NOMO-1 treated with DMSO at 0.1 percent for 48 hours (cell line): ENCODE data around the gene ABHD2.

Experiments
- DNase-seq: peaks from one replicate; lab custom pipeline; 2025; ENCODE audit not compliant: unreplicated experiment; lab: John Stamatoyannopoulos, UW

ABHD2 gene

DNA sequence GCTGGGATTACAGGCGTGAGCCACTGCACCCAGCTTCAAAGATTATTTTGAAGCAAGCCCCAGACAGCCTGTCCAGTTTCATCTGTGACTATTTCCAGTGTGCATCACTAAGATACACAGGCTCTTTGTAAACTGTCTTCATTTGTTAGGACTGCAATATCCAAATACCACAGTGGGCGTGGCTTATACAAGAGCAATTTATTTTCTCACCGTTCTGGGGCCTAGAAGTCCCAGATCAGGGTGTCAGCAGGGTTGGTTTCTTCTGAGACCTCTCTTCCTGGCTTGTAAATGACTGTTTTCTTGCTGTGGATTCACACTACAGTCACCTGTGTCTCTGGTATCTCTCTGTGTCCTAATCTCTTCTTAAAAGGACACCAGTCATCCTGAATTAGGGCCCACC, 73.4 kb downstream of the ABHD2 start:
- DNase-seq: no peak

DNA sequence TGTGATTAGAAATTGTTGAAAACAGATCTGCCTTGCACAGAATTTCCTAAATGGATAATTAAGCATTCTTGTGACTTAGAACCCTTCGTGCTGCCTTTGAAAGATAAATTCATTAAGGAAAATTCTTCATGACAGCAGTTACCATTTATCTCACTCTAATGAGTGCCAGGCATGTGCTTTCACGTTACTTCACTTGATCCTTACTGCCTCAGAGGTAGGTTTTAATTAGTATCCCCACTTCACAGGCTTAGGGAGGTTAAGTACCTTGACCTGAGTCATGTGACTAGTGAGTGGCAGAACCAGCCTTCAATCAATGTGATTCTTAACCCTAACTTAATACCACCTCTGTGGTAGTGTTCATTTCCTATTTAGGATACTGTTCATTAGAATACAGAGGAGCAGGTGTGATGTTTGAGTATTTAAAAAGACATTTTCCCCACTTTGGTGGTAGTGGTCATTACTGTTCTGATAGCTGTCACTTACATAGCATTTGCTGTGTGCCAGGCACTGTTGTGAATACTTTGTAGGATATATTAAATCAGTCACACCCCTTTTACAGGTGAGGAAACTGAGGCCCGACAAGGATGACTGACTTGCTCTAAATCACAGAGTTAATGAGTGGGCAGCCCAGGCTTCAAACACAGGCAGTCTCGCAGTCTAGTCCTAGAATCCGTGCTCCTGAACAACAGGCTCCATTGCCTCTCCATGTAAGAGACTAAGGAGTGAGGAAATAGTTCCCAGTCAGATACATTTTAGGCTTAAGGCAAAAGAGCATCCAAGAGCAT, 75.2 kb downstream of the ABHD2 start:
- no peak for DNase-seq

DNA sequence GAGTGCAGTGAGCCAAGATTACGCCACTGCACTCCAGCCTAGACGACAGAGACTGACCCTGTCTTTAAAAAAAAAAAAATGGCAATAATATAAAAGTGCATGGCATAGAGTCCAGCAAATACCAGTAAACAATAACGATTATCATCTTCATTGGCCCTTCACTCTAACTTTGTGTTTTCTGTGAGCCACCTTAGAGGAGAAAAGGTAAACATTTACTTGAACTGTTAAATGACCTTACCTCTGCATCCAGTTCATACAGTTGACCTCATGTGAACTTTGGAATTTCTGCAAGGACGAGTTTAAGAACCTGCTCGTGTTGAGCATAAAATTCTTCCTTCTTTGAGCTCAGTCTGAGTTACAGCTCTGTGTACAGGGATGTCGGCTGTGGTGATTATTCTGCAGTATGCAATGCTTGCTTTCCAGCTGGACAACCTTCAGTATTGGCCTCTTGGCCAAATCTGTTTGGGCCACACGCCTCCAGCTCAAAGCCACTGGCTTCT, 76.5 kb downstream of the ABHD2 start:
- no peak for DNase-seq

DNA sequence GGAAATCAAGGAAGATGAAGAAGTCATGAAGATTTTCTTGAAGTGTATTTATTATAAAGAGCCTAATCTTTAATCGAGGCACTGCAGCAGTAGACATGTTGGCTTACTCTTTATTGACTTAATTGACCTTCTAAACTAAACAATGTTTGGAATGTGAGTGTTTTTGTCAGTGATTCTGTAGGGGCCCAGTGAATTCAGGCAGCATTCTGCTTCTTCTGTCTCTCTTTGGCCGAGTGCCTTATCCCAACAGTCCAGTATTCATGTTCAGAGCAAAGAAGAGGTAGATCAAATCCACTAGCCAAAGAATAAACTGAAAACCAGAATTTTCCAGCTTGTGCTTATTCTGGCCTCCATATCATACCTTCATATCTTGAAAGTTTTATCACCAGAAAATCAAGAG, 77.4 kb downstream of the ABHD2 start:
- no peak for DNase-seq

DNA sequence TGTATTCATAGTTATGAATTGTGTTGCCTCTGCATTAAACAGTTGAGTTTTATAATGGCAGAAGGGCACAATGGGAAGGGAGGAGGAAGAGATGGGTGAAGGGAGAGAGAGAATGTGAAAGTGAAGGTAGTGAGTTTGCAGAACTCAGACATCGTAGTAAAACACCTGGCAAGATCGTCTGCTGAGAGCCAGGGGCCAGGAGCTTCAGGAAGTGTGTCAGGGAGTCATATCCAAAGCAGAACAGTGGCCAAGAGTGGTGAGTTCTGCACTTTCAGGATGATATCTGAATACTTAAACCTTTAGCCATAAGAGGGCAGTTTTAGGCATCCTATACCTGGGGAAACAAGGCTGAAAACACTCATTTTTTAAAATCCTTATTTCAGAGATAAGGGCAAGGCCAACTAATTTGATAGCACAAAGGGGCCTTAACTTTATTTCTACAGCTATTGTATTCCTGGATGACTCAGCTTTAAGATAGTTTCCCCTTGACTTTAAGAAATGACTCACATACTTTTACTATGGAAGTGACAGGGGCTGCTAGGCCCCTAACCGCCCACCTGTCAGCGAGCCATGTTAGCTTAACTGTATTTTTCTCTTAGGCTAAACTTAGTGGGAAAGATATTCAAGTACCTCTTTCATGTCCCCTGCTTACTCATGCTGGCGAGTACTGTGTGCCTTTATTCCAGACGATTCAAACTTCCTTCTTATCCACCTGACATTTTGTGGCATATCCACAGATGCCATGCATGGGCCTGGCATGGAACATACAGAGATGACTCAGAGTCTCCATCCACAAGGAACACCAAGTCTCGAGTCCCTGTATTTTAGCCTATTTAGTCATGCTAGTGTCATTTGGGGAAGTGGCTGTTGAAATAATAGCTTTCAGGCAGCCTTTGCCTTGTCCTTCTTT, 79.3 kb downstream of the ABHD2 start:
- peak; percentile 27 for DNase-seq

DNA sequence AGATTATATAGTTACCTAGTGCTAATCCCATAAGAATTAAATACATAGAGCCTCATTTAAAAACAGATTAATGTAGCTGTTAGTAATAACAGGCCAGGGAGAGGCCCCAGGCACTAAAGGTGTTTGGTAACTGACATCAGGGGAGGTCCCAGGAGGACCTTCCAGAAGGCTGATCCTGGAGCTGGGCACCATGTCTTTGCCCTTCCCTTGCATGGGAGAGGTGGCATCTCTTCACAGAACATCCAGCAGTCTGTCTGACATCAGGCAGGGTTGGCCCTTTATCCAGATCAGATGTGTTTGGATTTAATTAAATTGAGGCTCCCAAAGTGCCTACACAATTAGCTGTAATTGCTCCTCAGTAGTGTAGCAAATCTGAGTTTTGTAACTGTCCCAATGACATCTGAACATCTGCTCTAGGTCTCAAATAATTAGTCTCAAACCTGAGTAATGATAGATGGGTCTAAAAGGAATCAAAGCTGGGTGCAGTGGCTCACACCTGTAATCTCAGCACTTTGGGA, 80.1 kb downstream of the ABHD2 start:
- no peak for DNase-seq

DNA sequence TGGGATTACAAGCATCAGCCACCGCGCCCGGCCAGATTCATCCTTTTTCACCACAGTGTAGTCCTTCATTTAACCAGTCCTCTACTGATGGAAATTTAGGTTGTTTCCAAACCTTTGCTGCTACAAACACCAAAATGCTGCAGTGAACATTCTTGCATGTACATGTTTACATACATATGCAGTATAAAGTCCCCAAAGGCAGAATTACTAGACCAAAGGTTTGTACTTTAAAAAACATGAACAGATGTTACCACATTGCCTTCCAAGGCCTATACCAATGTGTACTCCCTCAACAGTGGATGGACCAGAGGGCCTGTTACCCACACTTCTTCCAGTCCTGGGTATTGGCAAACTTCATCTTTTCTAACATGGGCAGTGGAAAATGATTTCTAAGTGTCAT, 82.1 kb downstream of the ABHD2 start:
- DNase-seq: no peak

DNA sequence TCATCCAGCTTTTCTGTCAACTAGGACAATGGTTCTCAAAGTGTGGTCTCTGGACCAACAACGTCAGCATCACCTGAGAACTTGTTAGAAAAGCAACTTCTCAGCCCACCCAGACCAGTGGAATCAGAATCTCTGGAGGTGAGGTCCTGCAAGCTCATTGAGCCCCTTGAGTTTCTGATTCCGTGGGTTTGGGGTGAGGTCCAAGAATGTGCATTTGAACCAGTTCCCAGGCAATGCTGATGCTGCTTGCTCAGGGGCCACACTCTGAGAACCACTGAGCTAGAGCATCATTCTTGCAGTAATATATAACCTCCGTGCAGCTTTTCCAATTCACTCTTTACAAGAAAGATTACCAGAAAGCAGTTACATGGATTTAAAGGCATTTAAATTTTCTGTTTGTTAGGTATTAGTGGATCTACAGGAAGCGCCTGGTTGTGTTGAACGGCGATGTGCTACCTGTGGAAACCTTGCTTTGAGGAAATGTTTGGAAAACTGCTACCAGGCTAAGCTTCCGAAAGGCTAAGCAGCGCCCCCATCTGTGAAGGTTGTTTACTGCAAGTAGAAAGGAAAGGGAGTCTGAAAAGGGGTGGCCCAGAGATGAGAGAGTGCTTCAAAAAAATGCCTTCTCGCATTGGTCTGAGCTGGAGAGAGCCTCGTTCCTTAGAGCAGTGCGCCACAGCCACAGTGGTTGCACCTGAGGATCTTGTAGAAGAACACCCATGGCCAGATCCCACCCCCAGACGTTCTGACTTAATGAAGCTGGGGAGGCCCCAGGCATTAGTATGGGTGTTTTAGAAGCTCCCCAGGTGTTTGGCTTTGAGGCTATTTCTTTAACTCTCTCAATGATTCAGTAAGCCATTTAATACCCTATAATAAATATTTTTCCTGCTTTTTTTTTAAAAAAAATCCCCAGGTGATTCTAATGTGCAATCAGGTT, 83.1 kb downstream of the ABHD2 start:
- peak; percentile 6 for DNase-seq

DNA sequence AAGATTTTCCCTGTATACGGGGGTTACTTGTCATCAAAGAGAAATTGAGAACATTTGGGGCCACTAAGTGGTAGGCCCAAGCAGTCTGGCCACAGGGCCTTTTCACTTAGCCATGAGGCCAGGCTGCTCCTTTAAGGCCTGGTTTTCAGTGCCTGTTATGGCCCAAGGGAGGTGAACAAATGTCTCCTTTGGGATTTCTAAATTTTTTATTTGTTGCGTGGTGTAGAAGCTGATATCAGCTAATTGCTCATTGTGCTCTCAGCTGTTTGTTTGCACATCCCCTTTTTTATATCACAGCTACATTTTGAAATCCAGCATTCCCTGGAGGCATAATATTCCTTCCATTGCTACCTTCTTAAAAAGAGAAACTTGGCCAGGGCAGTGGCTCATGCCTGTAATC, 84.7 kb downstream of the ABHD2 start:
- DNase-seq: no peak

DNA sequence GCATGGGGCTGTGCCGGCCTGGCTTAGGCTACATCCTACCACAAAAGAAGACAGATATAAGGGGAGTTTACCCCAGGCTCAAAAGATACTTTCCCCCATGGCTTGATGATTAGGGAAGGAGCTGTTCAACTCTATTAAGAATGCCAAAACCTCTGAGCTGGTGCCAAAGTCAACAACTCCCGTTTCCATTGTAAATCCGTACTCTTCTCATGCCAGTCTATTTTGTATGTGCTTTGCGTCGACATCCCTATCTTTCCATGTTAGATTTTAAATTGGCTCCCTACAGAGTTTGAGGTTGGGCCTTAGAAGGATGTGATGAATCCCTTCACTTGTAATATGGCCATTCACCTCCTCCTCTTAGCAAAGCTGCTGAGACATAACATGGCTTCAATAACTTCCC, 86.2 kb downstream of the ABHD2 start:
- no peak for DNase-seq

DNA sequence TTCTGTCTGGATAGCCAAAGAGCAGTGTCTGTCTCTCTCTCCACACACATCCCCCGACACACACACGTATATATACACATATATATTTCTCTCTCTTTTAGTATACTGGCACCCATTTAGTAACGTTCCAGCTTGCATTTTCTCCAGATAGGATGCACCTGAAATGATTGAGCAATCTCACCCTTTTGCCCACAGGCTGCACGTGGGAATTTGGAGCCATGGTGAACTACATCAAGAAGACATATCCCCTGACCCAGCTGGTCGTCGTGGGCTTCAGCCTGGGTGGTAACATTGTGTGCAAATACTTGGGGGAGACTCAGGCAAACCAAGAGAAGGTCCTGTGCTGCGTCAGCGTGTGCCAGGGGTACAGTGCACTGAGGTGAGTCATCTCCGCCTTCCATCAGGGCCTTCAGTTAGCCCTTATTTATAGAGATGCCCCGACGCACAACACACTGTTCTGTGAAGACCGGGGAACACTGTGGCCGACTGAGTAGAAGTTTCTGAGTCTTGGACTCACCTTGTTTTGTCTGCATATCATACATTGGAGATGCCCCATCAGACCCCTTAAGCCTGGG, 87.4 kb downstream of the ABHD2 start:
- DNase-seq: no peak

DNA sequence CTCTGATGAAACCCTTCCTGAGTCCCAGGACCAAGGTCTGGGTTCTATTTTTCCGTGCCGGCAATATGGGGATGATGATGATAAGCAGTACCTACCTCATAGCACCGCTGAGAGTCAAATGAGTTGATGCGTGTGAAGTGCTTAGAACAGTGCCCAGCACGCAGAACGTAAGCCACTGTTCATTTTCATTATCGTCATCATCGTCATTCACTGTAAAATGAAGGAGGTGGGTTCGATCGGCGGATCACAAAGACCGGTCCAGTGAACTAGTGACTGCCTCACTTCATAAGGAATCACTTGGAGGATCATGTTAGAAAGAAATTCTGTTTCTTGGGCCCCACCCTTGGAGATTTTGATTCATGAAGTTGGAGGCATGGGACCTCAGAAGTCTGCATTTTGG, 88.9 kb downstream of the ABHD2 start:
- no peak for DNase-seq

DNA sequence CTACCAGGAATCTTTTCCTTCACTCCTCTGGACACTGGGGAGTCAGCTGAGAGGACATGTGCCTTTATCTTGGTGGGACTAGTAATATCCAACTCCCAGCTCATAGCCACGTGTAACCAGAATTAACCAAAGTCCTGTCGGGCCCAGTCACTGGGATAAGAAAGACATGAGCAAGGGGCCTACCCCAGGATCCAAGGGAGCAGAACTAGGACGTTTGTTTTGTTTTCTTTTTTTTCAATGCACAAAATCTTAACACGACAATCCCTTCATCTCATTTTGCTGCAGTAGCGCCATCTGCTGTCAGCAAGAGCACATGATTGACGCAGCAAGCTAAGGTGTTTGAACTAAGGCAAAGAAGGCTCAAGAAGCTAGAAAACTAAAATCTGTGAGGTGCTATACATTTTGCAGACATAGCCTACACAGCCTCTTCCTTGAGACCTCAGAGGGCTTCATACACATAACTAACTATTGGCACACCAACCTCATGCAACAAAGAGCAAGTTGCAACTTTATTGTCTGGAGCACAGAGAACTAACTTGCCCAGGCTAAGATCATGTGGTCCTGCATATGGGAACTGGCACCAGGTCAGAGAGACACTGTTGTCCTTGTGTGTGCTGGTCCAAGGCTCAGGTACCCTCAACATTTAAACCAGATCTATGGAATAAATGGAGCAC, 89.5 kb downstream of the ABHD2 start:
- DNase-seq: peak; percentile 62

DNA sequence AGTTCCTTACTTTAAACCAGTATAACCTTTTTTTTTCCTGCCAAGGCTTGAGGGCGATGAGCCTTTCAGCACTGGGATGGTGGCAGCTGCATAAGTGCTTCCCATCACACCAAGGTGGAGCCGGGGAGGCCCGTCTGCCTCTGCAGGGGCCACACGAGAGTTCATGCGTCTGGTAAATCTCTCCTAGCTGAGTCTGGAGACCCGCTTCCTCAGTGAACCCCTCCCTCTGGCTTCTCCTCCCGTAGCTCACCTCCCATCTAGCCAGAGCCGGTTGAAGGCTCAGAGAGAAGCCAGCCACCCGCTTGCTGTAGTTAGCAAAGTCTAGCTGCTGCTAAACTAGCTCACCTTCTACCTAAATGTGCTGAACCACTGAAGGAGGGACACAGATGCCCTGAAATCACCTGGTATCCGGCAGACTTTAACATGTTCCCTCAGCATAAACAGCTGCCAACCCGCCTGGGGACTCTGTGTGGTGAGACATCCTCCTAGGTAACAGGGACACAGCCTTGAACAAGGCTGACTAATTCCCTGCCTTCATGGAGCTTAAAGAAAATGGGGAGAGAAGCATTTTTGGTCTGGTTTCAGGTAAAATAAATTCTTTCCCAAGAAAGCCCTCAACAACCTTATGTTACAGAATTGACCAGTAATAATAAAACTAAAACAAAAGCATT, 90.2 kb downstream of the ABHD2 start:
- no peak for DNase-seq

DNA sequence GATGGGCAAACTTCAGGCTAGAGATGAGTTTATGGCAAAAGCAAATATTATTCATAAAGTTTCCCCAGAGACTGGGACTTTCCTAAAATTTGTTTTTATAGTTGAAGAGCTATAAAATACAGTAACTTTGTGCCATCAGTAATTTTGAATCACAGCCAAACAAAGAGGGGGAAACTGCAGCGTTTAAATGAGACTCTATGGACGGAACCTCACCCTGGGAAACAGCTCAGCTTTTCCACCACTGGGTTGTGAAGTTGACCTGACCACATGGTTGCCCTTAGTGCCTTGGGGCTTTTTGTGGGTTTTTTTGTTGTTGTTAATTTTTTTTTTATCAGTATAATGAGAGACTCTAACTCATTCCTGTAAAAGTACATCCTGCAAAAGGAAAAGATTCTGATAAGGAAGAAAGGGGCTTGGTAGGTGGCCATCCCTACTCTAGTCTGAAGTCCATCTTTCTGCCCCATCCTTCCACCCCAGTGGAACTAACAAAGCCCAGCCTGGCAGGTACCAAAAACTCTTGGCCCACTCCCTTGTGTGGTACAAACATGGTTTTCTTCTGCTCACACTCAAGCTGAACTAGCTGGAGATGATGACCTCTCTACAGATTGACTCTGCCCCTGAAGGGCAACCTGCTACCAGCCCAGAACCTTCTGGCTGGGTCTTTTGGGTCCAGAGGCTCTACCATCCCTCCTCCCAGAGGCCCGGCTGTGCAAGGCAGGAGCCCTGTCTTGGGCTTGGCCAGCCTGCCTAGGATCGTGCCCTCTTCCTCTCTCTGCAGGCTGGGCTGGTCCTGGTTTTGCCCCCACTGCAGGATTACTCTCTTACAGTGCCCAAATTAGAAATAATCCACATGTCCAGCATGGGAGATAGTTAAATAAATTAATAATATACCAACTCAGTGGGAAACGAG, 92.0 kb downstream of the ABHD2 start:
- no peak for DNase-seq

DNA sequence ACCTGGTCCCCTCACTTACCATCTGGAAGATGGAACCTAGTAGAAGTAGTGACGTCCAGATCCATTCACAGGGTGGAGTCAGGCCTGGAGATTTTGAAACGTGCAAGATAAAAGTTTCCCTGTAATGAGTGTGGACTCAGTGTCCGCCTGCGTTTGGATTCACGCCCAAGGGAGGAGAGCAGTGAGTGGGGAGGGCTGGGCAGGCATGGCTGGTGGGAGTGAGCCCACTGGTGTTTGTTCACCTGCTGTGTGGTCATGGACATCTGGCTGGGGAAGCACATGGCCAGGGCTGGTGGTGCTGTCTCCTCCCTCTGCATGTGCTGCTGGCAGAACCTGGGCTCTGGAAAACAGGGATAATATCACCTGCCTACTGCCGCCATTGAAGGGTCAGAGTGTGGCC, 96.1 kb downstream of the ABHD2 start:
- no peak for DNase-seq

DNA sequence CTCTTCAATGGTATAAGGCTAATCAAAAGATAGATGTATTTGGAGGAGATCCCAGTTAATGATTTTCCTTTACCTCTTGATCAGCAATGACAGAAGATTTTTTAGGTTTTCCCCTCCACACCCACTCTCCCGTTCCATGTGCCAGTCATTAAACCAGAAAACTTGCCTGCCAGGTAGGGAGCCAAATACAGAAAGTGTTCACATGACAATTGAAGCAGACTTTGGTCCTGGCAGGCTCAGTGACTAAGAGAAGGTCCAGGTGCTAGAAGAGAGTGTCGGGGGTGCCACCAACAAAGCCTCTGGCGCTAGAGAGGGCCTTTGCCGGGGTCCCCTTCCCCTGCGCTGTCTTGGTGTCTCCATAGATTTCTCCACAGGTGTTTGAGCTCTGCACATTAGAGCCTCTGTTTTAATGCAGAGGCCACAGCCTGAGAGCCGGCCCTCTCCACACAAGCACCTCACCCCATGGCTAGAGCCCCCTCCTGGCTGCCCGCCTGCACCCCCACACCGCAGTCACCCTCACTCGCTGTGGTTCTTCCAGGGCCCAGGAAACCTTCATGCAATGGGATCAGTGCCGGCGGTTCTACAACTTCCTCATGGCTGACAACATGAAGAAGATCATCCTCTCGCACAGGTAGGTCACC, 96.8 kb downstream of the ABHD2 start:
- DNase-seq: no peak

DNA sequence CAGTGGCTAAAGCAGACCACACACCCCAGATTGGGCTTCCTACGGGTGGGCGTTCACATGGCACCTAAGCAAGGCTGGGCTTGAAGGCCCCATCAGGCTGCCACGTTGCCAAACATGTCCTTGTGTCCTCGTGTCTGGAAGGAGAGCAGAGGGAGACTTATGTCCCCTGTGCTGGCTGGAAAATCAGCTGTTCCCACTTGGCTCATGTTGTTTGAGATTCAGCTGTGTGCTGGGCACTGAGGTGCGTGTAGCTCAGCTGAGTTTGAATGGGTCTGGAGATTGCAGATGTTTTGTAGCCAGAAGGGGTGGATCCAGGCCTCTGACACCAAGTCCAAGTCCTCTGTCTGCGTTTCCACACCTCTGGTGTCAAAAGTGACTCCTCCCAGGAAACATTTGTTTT, 98.5 kb downstream of the ABHD2 start:
- DNase-seq: no peak
